CD4-positive, CD25-positive, alpha-beta regulatory T cell (primary cell): Measurements from ENCODE around the gene CAPN5. TPM values are rescaled to one million over a fixed set of nuclear protein-coding genes. Genes with fewer than 3 reads are reported as not detected.
A peak's percentile ranks its signal among the peaks of the same experiment; 100 is the strongest.

Experiments used
- ATAC-seq, 2 donors: fragments of 150-1000 bp; cut with Tn5 transposase; one replicate each; pipeline ENCODE4 v1.10.0; 2021; ENCODE audit warnings: low read depth in 2 of 2, moderate number of reproducible peaks in 2 of 2, moderate library complexity in 1 of 2
- DNase-seq, 3 donors: peaks; one replicate each; pipeline versions ENCODE4 v3.0.0 to v3.0.0-alpha.2; 2012 to 2022; ENCODE audit warnings: mixed read lengths in 1 of 3
- H3K27ac ChIP-seq: one replicate; pipeline ENCODE4 v1.7.0; 2013; ENCODE audit warnings: mild to moderate bottlenecking, low read length; ENCODE audit not compliant: insufficient read depth, poor library complexity, severe bottlenecking
- H3K27me3 ChIP-seq: one replicate; pipeline ENCODE4 v1.7.0; 2013; ENCODE audit warnings: low read length; ENCODE audit not compliant: control insufficient read depth, insufficient read depth
- H3K36me3 ChIP-seq: one replicate; pipeline ENCODE4 v1.7.0; 2013; ENCODE audit warnings: mild to moderate bottlenecking, low read length, moderate library complexity; ENCODE audit not compliant: control insufficient read depth, insufficient read depth
- H3K4me1 ChIP-seq: 2 replicates; pipeline ENCODE4 v1.7.0; 2013; ENCODE audit warnings: mild to moderate bottlenecking, low read length; ENCODE audit not compliant: insufficient read depth, control insufficient read depth, poor library complexity, severe bottlenecking
- H3K4me3 ChIP-seq: one replicate; pipeline ENCODE4 v1.7.0; 2013; ENCODE audit warnings: low read depth, mild to moderate bottlenecking, low read length, moderate library complexity
- H3K9me3 ChIP-seq, 2 experiments: 1 replicate in 1 of 2; 2 replicates in 1 of 2; pipeline ENCODE4 v1.7.0; 2013; ENCODE audit warnings: low read length in 2 of 2, mild to moderate bottlenecking in 1 of 2, moderate library complexity in 1 of 2; ENCODE audit not compliant: control insufficient read depth in 2 of 2
- H3K27ac Mint-ChIP-seq, 3 donors: one replicate each; pipeline ENCODE4 v1.8.0; 2020 to 2022; ENCODE audit warnings: mild to moderate bottlenecking in 3 of 3, mixed read lengths in 3 of 3, moderate library complexity in 2 of 3
- H3K27me3 Mint-ChIP-seq: one replicate; pipeline ENCODE4 v1.8.0; 2022; ENCODE audit warnings: mild to moderate bottlenecking, mixed read lengths
- H3K36me3 Mint-ChIP-seq: one replicate; pipeline ENCODE4 v1.8.0; 2020; ENCODE audit warnings: mixed read lengths
- H3K4me1 Mint-ChIP-seq, 4 donors: one replicate each; pipeline ENCODE4 v1.8.0; 2020 to 2022; ENCODE audit warnings: mixed read lengths in 4 of 4, mild to moderate bottlenecking in 1 of 4
- H3K4me3 Mint-ChIP-seq, 4 donors: one replicate each; pipeline ENCODE4 v1.8.0; 2020 to 2022; ENCODE audit warnings: mild to moderate bottlenecking in 4 of 4, mixed read lengths in 4 of 4, moderate library complexity in 3 of 4
- H3K9me3 Mint-ChIP-seq, 7 donors: one replicate each; pipeline ENCODE4 v1.8.0; 2020 to 2022; ENCODE audit warnings: mixed read lengths in 7 of 7, mild to moderate bottlenecking in 3 of 7, moderate library complexity in 2 of 7
- polyA plus RNA-seq, 4 donors: library from polyadenylated mRNA; unstranded; fragments of 300-500 nt; fragmentation: Illumina TruSeq; gene quantifications; one replicate each; pipeline ENCODE4 v1.2.3, GENCODE V29; 2021
- total RNA-seq: library from RNA; stranded (reverse); gene quantifications from one replicate; pipeline ENCODE4 v1.2.3, GENCODE V29; 2022

The CAPN5 gene
- total and polyA plus RNA-seq, 5 donors from 2014 or later, result 0.74 to 2.8 (median 1.2) TPM

DNA sequence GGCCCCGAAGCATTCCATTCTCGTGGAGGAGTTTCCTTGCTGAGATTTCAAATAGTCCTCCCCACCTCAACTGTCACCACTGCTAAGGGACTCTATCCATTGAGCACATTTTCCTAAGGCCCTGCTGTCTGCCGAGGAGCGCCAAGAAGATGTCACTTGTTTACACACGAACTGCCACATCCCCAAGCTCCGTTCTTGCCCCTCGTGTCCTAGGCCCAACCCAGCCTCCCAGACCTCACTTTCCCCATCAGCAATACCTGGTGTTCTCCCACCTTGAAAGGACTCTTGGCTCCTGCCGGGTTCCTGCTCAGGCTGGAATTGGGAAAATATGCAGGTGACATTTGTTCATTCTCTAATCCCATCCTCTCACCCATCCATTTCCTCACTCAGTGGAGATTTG, 57.3 kb downstream of the CAPN5 start:
- Histone ChIP-seq H3K27me3 (no peaks in the 10 kb centered on the region), H3K4me1 (peaks cover 11% of the 10 kb centered on the region), H3K36me3 (no peaks in the 10 kb centered on the region), H3K4me3 (no peak overlapping the region), H3K9me3 (no peaks in the 10 kb centered on the region), H3K27ac (no peak overlapping the region)
- no peak for ATAC-seq
- no peak overlapping the region for H3K4me3 Mint-ChIP-seq
- H3K4me1 Mint-ChIP-seq, result peaks cover 0 to 12% (median 0%) of the 10 kb centered on the region in 4 donors
- DNase-seq, result no peak
- H3K9me3 Mint-ChIP-seq, result peaks cover 0 to 1% (median 0%) of the 10 kb centered on the region in 7 donors
- peaks cover 7% of the 10 kb centered on the region for H3K27me3 Mint-ChIP-seq
- H3K36me3 Mint-ChIP-seq, result peaks cover 5% of the 10 kb centered on the region
- H3K27ac Mint-ChIP-seq, result no peak overlapping the region

DNA sequence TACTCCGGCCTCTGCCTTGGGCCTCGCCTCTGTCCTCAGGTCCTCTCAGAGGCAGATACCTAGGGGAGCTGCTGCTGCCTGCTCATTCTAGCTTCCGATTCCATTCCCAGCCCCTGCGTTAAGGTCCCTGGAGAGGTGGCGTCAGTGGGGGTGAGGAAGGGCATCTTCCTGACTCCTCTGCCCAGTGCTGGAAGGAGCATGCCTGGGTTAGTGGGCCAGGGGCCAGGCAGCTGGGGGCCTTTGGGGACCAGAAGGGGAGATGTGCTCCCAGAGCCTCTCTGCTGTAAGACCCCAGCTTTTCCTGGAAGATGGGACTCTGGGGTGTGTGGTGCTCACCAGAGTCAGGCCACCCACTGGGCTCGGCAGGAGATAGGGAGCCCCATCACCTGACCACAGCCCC, 57.7 kb downstream of the CAPN5 start:
- Mint-ChIP-seq H3K27ac (no peak overlapping the region), H3K27me3 (peaks cover 9% of the 10 kb centered on the region), H3K36me3 (peaks cover 5% of the 10 kb centered on the region), H3K4me1 (peaks cover 0 to 12% (median 0%) of the 10 kb centered on the region in 4 donors), H3K9me3 (peaks cover 0 to 1% (median 0%) of the 10 kb centered on the region in 7 donors), H3K4me3 (no peak overlapping the region)
- Histone ChIP-seq H3K4me1 (peaks cover 11% of the 10 kb centered on the region), H3K4me3 (no peak overlapping the region), H3K27ac (no peak overlapping the region), H3K27me3 (no peaks in the 10 kb centered on the region), H3K9me3 (no peaks in the 10 kb centered on the region), H3K36me3 (no peaks in the 10 kb centered on the region)
- ATAC-seq, result no peak
- DNase-seq, result no peak

DNA sequence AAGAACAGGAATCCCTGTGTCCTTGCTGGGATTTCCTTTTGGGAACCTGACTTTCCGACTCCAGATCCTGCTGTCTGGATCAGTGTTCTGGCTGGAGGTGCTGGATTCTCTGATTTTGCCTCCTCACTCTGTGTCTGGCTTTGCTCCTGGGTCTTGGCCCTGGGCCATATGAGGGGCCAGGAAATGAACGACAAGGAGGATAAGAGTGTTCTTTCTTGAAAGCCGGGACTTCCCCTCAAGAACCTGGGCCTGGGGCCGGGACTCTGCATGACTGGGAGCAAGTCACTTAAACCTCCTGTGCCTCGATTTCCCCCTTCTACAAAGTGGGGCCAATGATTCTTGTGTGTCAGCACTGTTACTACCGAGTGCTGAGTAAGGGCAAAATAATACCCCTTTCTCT, 58.4 kb downstream of the CAPN5 start:
- H3K27ac ChIP-seq, result no peak overlapping the region
- no peaks in the 10 kb centered on the region for H3K27me3 ChIP-seq
- Mint-ChIP-seq H3K36me3 (peaks cover 5% of the 10 kb centered on the region), H3K4me3 (no peak overlapping the region), H3K9me3 (peaks cover 0 to 1% (median 0%) of the 10 kb centered on the region in 7 donors), H3K27ac (no peak overlapping the region), H3K4me1 (peaks cover 0 to 12% (median 0%) of the 10 kb centered on the region in 4 donors), H3K27me3 (peaks cover 13% of the 10 kb centered on the region)
- H3K4me3 ChIP-seq, result no peak overlapping the region
- ATAC-seq (no peak), DNase-seq (no peak)
- H3K4me1 ChIP-seq, result peaks cover 11% of the 10 kb centered on the region
- H3K36me3 ChIP-seq, result no peaks in the 10 kb centered on the region
- H3K9me3 ChIP-seq, result no peaks in the 10 kb centered on the region

DNA sequence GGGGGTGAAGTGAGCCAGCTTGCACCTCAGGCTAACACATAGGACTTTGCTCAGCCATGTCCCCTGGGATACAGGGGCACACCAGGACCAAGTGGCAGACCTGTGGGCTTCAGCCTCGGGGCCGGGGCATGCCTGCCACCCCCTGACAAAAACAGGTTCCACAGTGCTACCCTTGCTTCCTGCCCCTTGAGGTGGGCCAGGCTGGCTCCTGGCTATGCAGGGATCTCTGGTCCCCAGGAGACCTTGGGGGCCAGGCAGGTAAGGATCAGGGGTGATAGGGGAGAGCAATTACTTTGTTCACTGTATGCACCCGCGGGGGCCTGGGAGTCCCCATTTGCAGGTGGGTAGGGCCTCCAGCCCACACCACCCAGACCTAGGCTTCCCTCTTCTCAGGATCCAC, 58.9 kb downstream of the CAPN5 start:
- peaks cover 0 to 1% (median 0%) of the 10 kb centered on the region in 7 donors for H3K9me3 Mint-ChIP-seq
- H3K4me3 Mint-ChIP-seq, result no peak overlapping the region
- no peaks in the 10 kb centered on the region for H3K27me3 ChIP-seq
- H3K4me3 ChIP-seq, result no peak overlapping the region
- DNase-seq, result no peak
- peaks cover 5% of the 10 kb centered on the region for H3K36me3 Mint-ChIP-seq
- H3K4me1 ChIP-seq, result peaks cover 11% of the 10 kb centered on the region
- H3K27ac Mint-ChIP-seq, result no peak overlapping the region
- no peaks in the 10 kb centered on the region for H3K9me3 ChIP-seq
- no peaks in the 10 kb centered on the region for H3K36me3 ChIP-seq
- peaks cover 0 to 12% (median 0%) of the 10 kb centered on the region in 4 donors for H3K4me1 Mint-ChIP-seq
- no peak overlapping the region for H3K27ac ChIP-seq
- H3K27me3 Mint-ChIP-seq, result peaks cover 13% of the 10 kb centered on the region
- ATAC-seq, result no peak

DNA sequence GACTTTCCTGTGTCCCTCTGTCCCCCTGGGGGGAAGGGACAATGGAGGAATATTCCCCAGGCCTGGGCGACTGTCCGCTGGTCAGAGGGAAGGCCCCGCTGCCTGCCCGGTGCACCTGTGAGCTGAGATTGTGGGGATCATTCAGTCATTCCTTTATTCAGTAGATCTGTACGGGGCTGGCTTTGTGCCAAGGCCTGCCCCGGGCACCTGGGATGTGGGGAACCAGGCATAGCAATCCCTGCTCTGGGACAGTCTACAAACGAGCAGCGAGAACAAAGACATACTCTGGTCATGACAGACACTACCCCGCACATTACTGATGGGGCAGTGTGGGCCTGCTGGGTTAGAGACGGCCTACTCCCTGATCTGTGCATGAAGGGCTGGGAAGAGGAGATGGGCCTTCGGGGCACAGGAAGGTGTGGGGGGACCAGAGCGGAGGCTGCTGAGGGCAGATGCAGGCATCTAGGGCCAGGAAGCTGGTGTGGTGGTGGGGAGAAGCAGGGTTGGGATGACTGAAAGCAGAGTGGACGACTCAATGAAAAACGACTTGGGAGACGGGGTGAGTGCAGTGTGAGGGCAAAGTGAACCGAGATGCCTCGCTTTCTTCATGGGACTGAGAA, 59.5 kb downstream of the CAPN5 start:
- no peaks in the 10 kb centered on the region for H3K9me3 ChIP-seq
- H3K27ac ChIP-seq, result no peak overlapping the region
- Mint-ChIP-seq H3K9me3 (peaks cover 0 to 1% (median 0%) of the 10 kb centered on the region in 7 donors), H3K27me3 (peaks cover 13% of the 10 kb centered on the region), H3K27ac (peak overlapping the region in 2 of 3 donors; percentile 73 to 80), H3K4me1 (peaks cover 0 to 12% (median 0%) of the 10 kb centered on the region in 4 donors), H3K36me3 (peaks cover 5% of the 10 kb centered on the region), H3K4me3 (peak overlapping the region in 1 of 4 donors; percentile 66)
- H3K27me3 ChIP-seq, result no peaks in the 10 kb centered on the region
- ATAC-seq, result no peak
- H3K4me1 ChIP-seq, result peaks cover 11% of the 10 kb centered on the region
- no peak overlapping the region for H3K4me3 ChIP-seq
- no peak for DNase-seq
- no peaks in the 10 kb centered on the region for H3K36me3 ChIP-seq

DNA sequence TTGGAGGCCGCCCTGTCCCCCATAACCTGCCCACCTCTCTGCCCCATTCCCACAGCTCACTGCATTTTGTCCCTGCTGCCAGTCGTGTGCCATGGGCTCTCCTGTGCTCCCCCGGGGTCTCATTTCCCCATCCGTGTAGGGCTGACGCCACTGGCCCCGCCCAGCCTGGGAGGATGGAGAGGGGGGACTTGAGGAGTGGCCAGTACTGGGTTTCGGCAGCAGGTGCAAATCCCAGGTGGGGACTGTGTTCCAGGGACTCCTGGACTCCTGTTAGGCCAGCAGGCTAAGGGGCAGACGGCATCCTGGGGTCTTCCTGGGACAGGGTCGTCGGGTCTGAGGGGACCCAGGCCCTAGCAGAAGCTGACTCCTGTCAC, 60.1 kb downstream of the CAPN5 start:
- H3K4me3 ChIP-seq, result peak overlapping the region; percentile 47
- H3K27ac Mint-ChIP-seq, result peak overlapping the region in 1 of 3 donors; percentile 73
- DNase-seq (no peak), ATAC-seq (no peak)
- no peaks in the 10 kb centered on the region for H3K9me3 Mint-ChIP-seq
- H3K9me3 ChIP-seq, result no peaks in the 10 kb centered on the region
- peaks cover 5% of the 10 kb centered on the region for H3K36me3 Mint-ChIP-seq
- peaks cover 0 to 12% (median 0%) of the 10 kb centered on the region in 4 donors for H3K4me1 Mint-ChIP-seq
- no peak overlapping the region for H3K27ac ChIP-seq
- H3K4me1 ChIP-seq, result peaks cover 11% of the 10 kb centered on the region
- no peaks in the 10 kb centered on the region for H3K36me3 ChIP-seq
- peak overlapping the region in 1 of 4 donors; percentile 77 for H3K4me3 Mint-ChIP-seq
- H3K27me3 Mint-ChIP-seq, result peaks cover 13% of the 10 kb centered on the region
- H3K27me3 ChIP-seq, result no peaks in the 10 kb centered on the region

DNA sequence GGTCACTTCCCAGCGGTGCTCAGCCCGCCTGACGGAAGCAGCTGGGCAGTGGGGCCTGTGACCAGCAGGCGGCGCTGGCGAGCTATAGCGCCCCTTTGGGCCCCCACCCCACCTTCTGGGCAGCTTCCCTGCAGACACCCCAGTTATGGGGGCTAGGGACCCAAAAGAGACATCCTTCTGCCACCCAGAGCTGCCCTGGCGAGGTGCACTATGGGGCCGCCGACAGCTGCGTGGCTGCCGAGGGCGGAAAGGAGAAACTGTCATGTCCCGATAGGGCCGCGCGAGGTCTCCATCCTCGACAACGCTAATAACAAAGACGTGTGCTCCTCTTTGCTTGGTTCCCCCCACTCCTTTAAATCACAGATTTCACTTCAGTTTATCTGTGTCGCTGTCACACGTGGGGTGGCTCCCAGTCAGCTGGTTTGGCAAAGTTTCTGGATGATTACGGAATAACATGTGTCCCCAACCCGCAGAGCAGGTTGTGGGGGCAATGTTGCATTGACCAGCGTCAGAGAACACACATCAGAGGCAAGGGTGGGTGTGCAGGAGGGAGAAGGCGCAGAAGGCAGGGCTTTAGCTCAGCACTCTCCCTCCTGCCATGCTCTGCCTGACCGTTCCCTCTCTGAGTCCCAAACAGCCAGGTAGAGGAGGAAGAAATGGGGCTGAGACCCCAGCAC, 60.6 kb downstream of the CAPN5 start:
- Histone ChIP-seq H3K9me3 (no peaks in the 10 kb centered on the region), H3K27ac (no peak overlapping the region), H3K4me3 (peak overlapping the region; percentile 47), H3K4me1 (peaks cover 11% of the 10 kb centered on the region), H3K27me3 (no peaks in the 10 kb centered on the region), H3K36me3 (no peaks in the 10 kb centered on the region)
- ATAC-seq (peak; percentile 55 to 66), DNase-seq (peak; percentile 30 to 55 (median 52))
- peak overlapping the region; percentile 63 to 77 (median 71) for H3K4me3 Mint-ChIP-seq
- no peaks in the 10 kb centered on the region for H3K9me3 Mint-ChIP-seq
- peak overlapping the region in 1 of 3 donors; percentile 69 for H3K27ac Mint-ChIP-seq
- H3K27me3 Mint-ChIP-seq, result peaks cover 13% of the 10 kb centered on the region
- peaks cover 5% of the 10 kb centered on the region for H3K36me3 Mint-ChIP-seq
- peaks cover 0 to 12% (median 0%) of the 10 kb centered on the region in 4 donors for H3K4me1 Mint-ChIP-seq
